Stomach (tissue), 9 donors: ENCODE measurements around the gene SPACA9. TPM values are rescaled to one million over a fixed set of nuclear protein-coding genes. Genes with fewer than 3 reads are reported as not detected.

Source experiments
- DNase-seq, 2 donors: peaks; one replicate each; pipeline versions ENCODE4 v3.0.0 to v3.0.0-alpha.2; 2013 to 2019
- H3K27ac ChIP-seq, 5 donors: fragments of 200-600 bp in 4 of 5; sonication (generic) in 4 of 5; one replicate each; pipeline ENCODE4 v1.5.1; 2013 to 2019; ENCODE audit warnings: mild to moderate bottlenecking in 1 of 5, moderate library complexity in 1 of 5
- H3K27me3 ChIP-seq, 3 donors: fragments of 200-600 bp; sonication (generic); one replicate each; pipeline ENCODE4 v1.5.1; 2017 to 2019; ENCODE audit warnings: mixed run types in 1 of 3
- H3K36me3 ChIP-seq, 4 donors: fragments of 200-600 bp; sonication (generic); 1 replicate in 3 of 4; 2 replicates in 1 of 4; pipeline ENCODE4 v1.5.1; 2016 to 2019
- H3K4me1 ChIP-seq, 4 donors: fragments of 200-600 bp; sonication (generic); one replicate each; pipeline ENCODE4 v1.5.1; 2016 to 2019
- H3K4me3 ChIP-seq, 4 donors: fragments of 200-600 bp; sonication (generic) in 3 of 4; one replicate each; pipeline ENCODE4 v1.5.1; 2016 to 2019; ENCODE audit warnings: mild to moderate bottlenecking in 1 of 4
- H3K9me3 ChIP-seq, 4 donors: fragments of 200-600 bp; sonication (generic); one replicate each; pipeline ENCODE4 v1.5.1; 2016 to 2019
- CTCF ChIP-seq, 7 experiments: fragments of 450-650 bp in 4 of 7; fragments of 200-600 bp in 3 of 7; sonication (generic) in 3 of 7; IDR thresholded peaks; one replicate each; pipeline ENCODE4 v1.5.1; 2016 to 2019; ENCODE audit warnings: antibody characterized with exemption in 7 of 7, control low read depth in 2 of 7, mild to moderate bottlenecking in 1 of 7
- EP300 ChIP-seq: sonication (generic); formaldehyde crosslinking; IDR thresholded peaks from one replicate; pipeline ENCODE4 v1.6.1; 2017; ENCODE audit warnings: antibody characterized with exemption
- POLR2A ChIP-seq, 4 donors: fragments of 450-650 bp; IDR thresholded peaks; one replicate each; pipeline ENCODE4 v1.6.1; 2016; ENCODE audit warnings: antibody characterized with exemption in 4 of 4, control low read depth in 2 of 4, mild to moderate bottlenecking in 1 of 4, moderate library complexity in 1 of 4
- POLR2AphosphoS5 ChIP-seq, 3 donors: sonication (generic); formaldehyde crosslinking; IDR thresholded peaks; one replicate each; pipeline ENCODE4 v1.6.1; 2016; ENCODE audit warnings: antibody characterized with exemption in 3 of 3
- WGBS, 5 donors: extraction: QIAGEN DNeasy Blood & Tissue Kit in 3 of 5; methylation state at CpG; one replicate each; pipeline versions ENCODE4 v1.1.5 to v1.1.7; 2013 to 2018; 5-methylcytosine and 5-hydroxymethylcytosine counted together
- intact Hi-C: fragments of 100-400 bp; cut with DNase I; formaldehyde crosslinking; loops from one replicate; pipeline ENCODE4 v1.15.1; 2023; ENCODE audit warnings: low total_unique reads
- polyA plus RNA-seq, 3 donors: library from polyadenylated mRNA; stranded (reverse); fragments of 200-250 nt; gene quantifications; one replicate each; pipeline ENCODE4 v1.2.3, GENCODE V29; 2013
- total RNA-seq, 5 donors: library from RNA; depleted of rRNA; stranded (reverse); fragments of >200 nt; gene quantifications; one replicate each; pipeline versions ENCODE4 v1.1.0 to v1.2.3, GENCODE V29; 2014 to 2016
- donor health status: healthy with polysubstance abuse.
- donor health status: Bipolar disorder and iron deficiency.
- donor health status: healthy.

The SPACA9 gene
- total and polyA plus RNA-seq, 8 donors = 0.29 to 4.8 (median 2.0) TPM; not detected in 2

- H3K4me1 ChIP-seq = no peaks in the 10 kb centered on the region
- no peak overlapping the region for H3K27ac ChIP-seq
- H3K27me3 ChIP-seq = no peaks in the 10 kb centered on the region
- 74 to 86% (median 80%) methylated on average over 2 of the region's 2 CpGs for WGBS, 5 donors
- TF ChIP-seq CTCF (IDR thresholded peaks at IDR 0.05) (no peak), EP300 (no peak)
- H3K36me3 ChIP-seq = peaks cover 0 to 6% (median 0%) of the 10 kb centered on the region in 4 donors
- intact Hi-C loops = no loop called here
- no peak for DNase-seq
- H3K4me3 ChIP-seq = no peak overlapping the region
- H3K9me3 ChIP-seq = no peaks in the 10 kb centered on the region
These were observed 14.4 kb upstream of the SPACA9 start for GRCh38 chr9:132864277-132864676.

- Histone ChIP-seq H3K27ac (no peak overlapping the region), H3K36me3 (peaks cover 0 to 6% (median 0%) of the 10 kb centered on the region in 4 donors), H3K4me3 (no peak overlapping the region), H3K9me3 (no peaks in the 10 kb centered on the region), H3K27me3 (no peaks in the 10 kb centered on the region), H3K4me1 (no peaks in the 10 kb centered on the region)
- intact Hi-C loops = no loop called here
- TF ChIP-seq POLR2A (IDR thresholded peaks at IDR 0.05) = no peak
- 69 to 78% (median 76%) methylated on average over 8 of the region's 8 CpGs for WGBS, 5 donors
- no peak for DNase-seq
These were observed 14.0 kb upstream of the SPACA9 start for GRCh38 chr9:132864691-132865090.

- TF ChIP-seq CTCF (IDR thresholded peaks at IDR 0.05) (no peak), EP300 (no peak), POLR2AphosphoS5 (IDR thresholded peaks at IDR 0.05) (no peak), POLR2A (IDR thresholded peaks at IDR 0.05) (no peak)
- intact Hi-C loops = no loop called here
- H3K4me3 ChIP-seq = no peak overlapping the region
- 77 to 88% (median 82%) methylated on average over 8 of the region's 8 CpGs for WGBS, 5 donors
- H3K4me1 ChIP-seq = peaks cover 0 to 7% (median 3%) of the 10 kb centered on the region in 4 donors
- H3K27me3 ChIP-seq = no peaks in the 10 kb centered on the region
- no peak overlapping the region for H3K27ac ChIP-seq
- no peak for DNase-seq
- H3K9me3 ChIP-seq = no peaks in the 10 kb centered on the region
- H3K36me3 ChIP-seq = peaks cover 0 to 6% (median 0%) of the 10 kb centered on the region in 4 donors
These were observed 11.8 kb upstream of the SPACA9 start for GRCh38 chr9:132866898-132867297.

GRCh38 chr9:132869266-132869665, 9.4 kb upstream of the SPACA9 start:
- intact Hi-C loops = no loop called here
- 93 to 98% (median 94%) methylated on average over 7 to 9 of the region's 9 CpGs for WGBS, 5 donors
- peaks cover 0 to 7% (median 3%) of the 10 kb centered on the region in 4 donors for H3K4me1 ChIP-seq
- no peaks in the 10 kb centered on the region for H3K36me3 ChIP-seq
- TF ChIP-seq CTCF (IDR thresholded peaks at IDR 0.05) = no peak
- no peak for TF ChIP-seq POLR2AphosphoS5 (IDR thresholded peaks at IDR 0.05)
- TF ChIP-seq EP300 = no peak
- TF ChIP-seq POLR2A (IDR thresholded peaks at IDR 0.05) = no peak
- H3K4me3 ChIP-seq = no peak overlapping the region
- H3K27me3 ChIP-seq = no peaks in the 10 kb centered on the region
- H3K27ac ChIP-seq = no peak overlapping the region
- no peaks in the 10 kb centered on the region for H3K9me3 ChIP-seq
- DNase-seq = no peak

- TF ChIP-seq POLR2AphosphoS5 (IDR thresholded peaks at IDR 0.05) = no peak
- no peak for TF ChIP-seq POLR2A (IDR thresholded peaks at IDR 0.05)
- no peak for TF ChIP-seq CTCF (IDR thresholded peaks at IDR 0.05)
- Histone ChIP-seq H3K36me3 (no peaks in the 10 kb centered on the region), H3K9me3 (no peaks in the 10 kb centered on the region), H3K27me3 (no peaks in the 10 kb centered on the region), H3K4me3 (no peak overlapping the region), H3K4me1 (peaks cover 6 to 18% (median 13%) of the 10 kb centered on the region in 4 donors), H3K27ac (no peak overlapping the region)
- no peak for DNase-seq
- 64 to 73% (median 64%) methylated on average over 7 of the region's 7 CpGs for WGBS, 5 donors
- intact Hi-C loops = no loop called here
These were observed 5.3 kb upstream of the SPACA9 start for GRCh38 chr9:132873403-132873802.
